Peyer's patch (tissue), 4 donors: ENCODE data around the gene PPM1D.
A peak's percentile ranks its signal among the peaks of the same experiment; 100 is the strongest.

Experiments
- CTCF ChIP-seq, 6 experiments: fragments of 450-650 bp in 4 of 6; fragments of 200-600 bp in 2 of 6; sonication (generic) in 1 of 6; IDR thresholded peaks; one replicate each; pipeline ENCODE4 v1.5.1; 2017 to 2019; ENCODE audit warnings: antibody characterized with exemption in 6 of 6, mild to moderate bottlenecking in 3 of 6, moderate library complexity in 1 of 6
- POLR2A ChIP-seq, 2 donors: fragments of 450-650 bp; IDR thresholded peaks; one replicate each; pipeline ENCODE4 v1.5.1; 2017; ENCODE audit warnings: antibody characterized with exemption in 2 of 2, mild to moderate bottlenecking in 2 of 2, moderate library complexity in 2 of 2

DNA sequence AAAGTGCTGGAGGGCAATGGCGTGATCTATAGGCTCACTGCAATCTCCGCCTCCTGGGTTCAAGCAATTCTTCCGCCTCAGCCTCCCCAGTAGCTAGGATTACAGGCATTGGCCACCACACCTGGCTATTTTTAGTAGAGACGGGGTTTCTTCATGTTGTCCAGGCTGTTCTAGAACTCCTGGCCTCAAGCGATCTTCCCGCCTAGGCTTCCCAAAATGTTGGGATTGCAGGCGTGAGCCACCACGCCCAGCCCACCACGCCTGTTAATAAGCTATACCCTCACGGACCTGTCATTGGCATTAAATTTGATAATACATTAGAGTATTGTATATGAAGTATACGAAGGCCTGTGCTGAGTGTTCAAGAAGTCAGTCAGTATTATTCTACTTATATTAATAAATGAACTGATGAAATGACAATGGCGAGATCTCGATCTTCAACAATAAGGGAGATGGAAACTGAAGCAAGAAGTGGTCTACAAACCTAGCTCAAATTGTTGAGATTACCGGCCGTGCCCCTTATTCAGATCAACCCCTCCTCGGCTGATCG is 76.8 kb downstream of the PPM1D start:
- TF ChIP-seq CTCF (IDR thresholded peaks at IDR 0.05): no peak
- TF ChIP-seq POLR2A (IDR thresholded peaks at IDR 0.05): peak; percentile 57 to 72
